Mucosa of descending colon (tissue), 3 donors: ENCODE data around the gene ARL15. TPM values are rescaled to one million over a fixed set of nuclear protein-coding genes. Genes with fewer than 3 reads are reported as not detected.

Experiments used
- ATAC-seq: fragments of 200-7000 bp; cut with Tn5 transposase; one replicate; pipeline ENCODE4 v1.9.1; 2020; ENCODE audit warnings: mild to moderate bottlenecking, moderate library complexity
- DNase-seq, 3 donors: peaks; one replicate each; pipeline ENCODE4 v3.0.0-alpha.2; 2020
- H3K36me3 ChIP-seq: fragments of 200-600 bp; one replicate; pipeline ENCODE4 v1.8.0; 2021; ENCODE audit warnings: low read depth, mild to moderate bottlenecking
- H3K4me1 ChIP-seq: fragments of 200-600 bp; one replicate; pipeline ENCODE4 v1.8.0; 2021; ENCODE audit warnings: low read depth, mild to moderate bottlenecking
- H3K4me3 ChIP-seq: fragments of 200-600 bp; one replicate; pipeline ENCODE4 v1.8.0; 2021; ENCODE audit warnings: mild to moderate bottlenecking
- H3K9me3 ChIP-seq: fragments of 200-600 bp; one replicate; pipeline ENCODE4 v1.8.0; 2021; ENCODE audit warnings: mild to moderate bottlenecking
- CTCF ChIP-seq: fragments of 200-600 bp; IDR thresholded peaks from one replicate; pipeline ENCODE4 v1.8.0; 2022; ENCODE audit warnings: antibody characterized with exemption, mild to moderate bottlenecking
- intact Hi-C, 2 donors: fragments of 100-400 bp; cut with DNase I in 1 of 2; cut with micrococcal nuclease in 1 of 2; formaldehyde crosslinking; loops; one replicate each; pipeline versions ENCODE4 v1.11.0 to v1.11.1; 2022; cut with DNase I, micrococcal nuclease
- total RNA-seq, 3 donors: library from RNA; stranded (reverse); fragmentation: NEBNext Ultra II Directional in 2 of 3; extraction: Animal tissue kit (Norgen Biotek cat#: 25700) in 2 of 3; gene quantifications; one replicate each; pipeline versions ENCODE4 v1.2.1 to v1.2.4, GENCODE V29; 2021 to 2023
- donor health status: DM: no; HTN: no; CAD: no; lungs with moderate emphysema.
- donor health status: DM: no; HTN: no; CAD: no.
- donor health status: DM: no; HTN: yes; CAD: no.

Gene ARL15
- total RNA-seq, 3 donors from 2014 or later = 21.2 to 34.8 (median 30.1) TPM

GRCh38 chr5:53923961-53924360 lies 386.4 kb downstream of the ARL15 start:
- H3K36me3 ChIP-seq = no peaks in the 10 kb centered on the region
- ATAC-seq (no peak), DNase-seq (no peak)
- H3K4me3 ChIP-seq = no peak overlapping the region
- TF ChIP-seq CTCF = no peak
- no peaks in the 10 kb centered on the region for H3K9me3 ChIP-seq
- intact Hi-C loops = no loop called here
- H3K4me1 ChIP-seq = peaks cover 3% of the 10 kb centered on the region

- no peaks in the 10 kb centered on the region for H3K9me3 ChIP-seq
- TF ChIP-seq CTCF = no peak
- H3K36me3 ChIP-seq = no peaks in the 10 kb centered on the region
- no peak overlapping the region for H3K4me3 ChIP-seq
- ATAC-seq (peak; percentile 73), DNase-seq (no peak)
- H3K4me1 ChIP-seq = peaks cover 3% of the 10 kb centered on the region
- intact Hi-C loops = no loop called here
Measured at GRCh38 chr5:53922508-53923498, 387.6 kb downstream of the ARL15 start.

- H3K36me3 ChIP-seq = no peaks in the 10 kb centered on the region
- no peak for ATAC-seq
- H3K4me3 ChIP-seq = no peak overlapping the region
- H3K4me1 ChIP-seq = no peaks in the 10 kb centered on the region
- intact Hi-C loops = no loop called here
- no peak for DNase-seq
- no peaks in the 10 kb centered on the region for H3K9me3 ChIP-seq
- TF ChIP-seq CTCF = no peak
Measured at GRCh38 chr5:53917826-53918225, 392.5 kb downstream of the ARL15 start.

GRCh38 chr5:53917095-53917494 lies 393.3 kb downstream of the ARL15 start:
- DNase-seq (no peak), ATAC-seq (no peak)
- Histone ChIP-seq H3K4me3 (no peak overlapping the region), H3K36me3 (no peaks in the 10 kb centered on the region), H3K4me1 (no peaks in the 10 kb centered on the region), H3K9me3 (no peaks in the 10 kb centered on the region)
- TF ChIP-seq CTCF = no peak
- intact Hi-C loops = no loop called here

- ATAC-seq = no peak
- intact Hi-C loops = no loop called here
- TF ChIP-seq CTCF = no peak
Measured at GRCh38 chr5:53915120-53915519, 395.3 kb downstream of the ARL15 start.

More at GRCh38 chr5:53915120-53915519, 395.3 kb downstream of the ARL15 start:
- Histone ChIP-seq H3K4me1 (no peaks in the 10 kb centered on the region), H3K4me3 (no peak overlapping the region), H3K36me3 (no peaks in the 10 kb centered on the region), H3K9me3 (no peaks in the 10 kb centered on the region)
- DNase-seq = no peak
